Fibroblast of lung (primary cell): Measurements from ENCODE around the gene CHST13. TPM values are rescaled to one million over a fixed set of nuclear protein-coding genes. Genes with fewer than 3 reads are reported as not detected.

Experiments
- DNase-seq, 2 donors: peaks; one replicate each; pipeline versions ENCODE4 v3.0.0 to v3.0.0-alpha.2; 2010; ENCODE audit warnings: low read depth in 2 of 2
- H2AFZ ChIP-seq: 2 replicates; pipeline ENCODE4 v1.5.1; 2012; ENCODE audit warnings: low read length, control low read depth, inconsistent platforms
- H3K27ac ChIP-seq: 2 replicates; pipeline ENCODE4 v1.5.1; 2011; ENCODE audit warnings: low read length, control low read depth; ENCODE audit not compliant: insufficient read depth
- H3K27me3 ChIP-seq: 2 replicates; pipeline ENCODE4 v1.5.1; 2011; ENCODE audit warnings: mild to moderate bottlenecking, low read length; ENCODE audit not compliant: control insufficient read depth, insufficient read depth
- H3K36me3 ChIP-seq: 2 replicates; pipeline ENCODE4 v1.5.1; 2011; ENCODE audit warnings: low read length; ENCODE audit not compliant: control insufficient read depth, insufficient read depth
- H3K4me1 ChIP-seq: 2 replicates; pipeline ENCODE4 v1.5.1; 2011; ENCODE audit warnings: low read length; ENCODE audit not compliant: control insufficient read depth, insufficient read depth; ENCODE audit errors: extremely low read depth
- H3K4me2 ChIP-seq: 2 replicates; pipeline ENCODE4 v1.5.1; 2011; ENCODE audit warnings: low read length, control low read depth; ENCODE audit not compliant: insufficient read depth; ENCODE audit errors: extremely low read depth
- H3K4me3 ChIP-seq, 4 experiments: fragments of 200-600 bp in 1 of 4; sonication (generic) in 1 of 4; replicated peaks in 1 of 4; 2 replicates each; pipeline ENCODE4 v1.5.1; 2011 to 2016; ENCODE audit warnings: low read length in 4 of 4, low read depth in 3 of 4, mild to moderate bottlenecking in 3 of 4, control low read depth in 2 of 4, inconsistent platforms in 1 of 4, mixed read lengths in 1 of 4; ENCODE audit not compliant: insufficient read depth in 1 of 4; ENCODE audit errors: control extremely low read depth in 1 of 4
- H3K79me2 ChIP-seq: 2 replicates; pipeline ENCODE4 v1.5.1; 2012; ENCODE audit warnings: mild to moderate bottlenecking, low read length, inconsistent platforms; ENCODE audit not compliant: control insufficient read depth, insufficient read depth
- H3K9ac ChIP-seq: 2 replicates; pipeline ENCODE4 v1.5.1; 2011; ENCODE audit warnings: mild to moderate bottlenecking, low read length, control low read depth; ENCODE audit not compliant: insufficient read depth
- H3K9me3 ChIP-seq: 2 replicates; pipeline ENCODE4 v1.5.1; 2012; ENCODE audit warnings: low read depth, low read length; ENCODE audit not compliant: control insufficient read depth, insufficient read depth
- H4K20me1 ChIP-seq: 2 replicates; pipeline ENCODE4 v1.5.1; 2011; ENCODE audit warnings: low read length; ENCODE audit not compliant: control insufficient read depth, insufficient read depth; ENCODE audit errors: extremely low read depth
- EZH2 ChIP-seq: IDR thresholded peaks from 2 replicates; pipeline ENCODE4 v1.5.1; 2012; ENCODE audit warnings: low read length, control low read depth, mild to moderate bottlenecking; ENCODE audit errors: missing control alignments
- polyA plus RNA-seq, 2 donors: library from polyadenylated mRNA; depleted of rRNA in 1 of 2; stranded (reverse) in 1 of 2; unstranded in 1 of 2; fragments of >200 nt; gene quantifications; 2 replicates each; pipeline ENCODE4 v1.2.1, GENCODE V29; 2011 to 2012; ENCODE audit warnings: missing spikeins in 1 of 2
- total RNA-seq: library from RNA; depleted of rRNA; stranded (reverse); fragments of >200 nt; gene quantifications from 2 replicates; pipeline ENCODE4 v1.2.1, GENCODE V29; 2014
- TF ChIP-seq, protein P1 (sequence below), 2 donors: IDR thresholded peaks in 1 of 2; conservative IDR thresholded peaks in 1 of 2; 1 replicate in 1 of 2; 2 replicates in 1 of 2; pipeline ENCODE4 v1.5.1; 2011 to 2012; ENCODE audit warnings: low read length in 2 of 2, control low read depth in 1 of 2, inconsistent platforms in 1 of 2, low read depth in 1 of 2, mild to moderate bottlenecking in 1 of 2

The CHST13 gene
- total and polyA plus RNA-seq, 2 donors (not counting 1 experiment from before 2014, with no cell fraction given), result under 0.01 TPM; not detected in 1

DNA sequence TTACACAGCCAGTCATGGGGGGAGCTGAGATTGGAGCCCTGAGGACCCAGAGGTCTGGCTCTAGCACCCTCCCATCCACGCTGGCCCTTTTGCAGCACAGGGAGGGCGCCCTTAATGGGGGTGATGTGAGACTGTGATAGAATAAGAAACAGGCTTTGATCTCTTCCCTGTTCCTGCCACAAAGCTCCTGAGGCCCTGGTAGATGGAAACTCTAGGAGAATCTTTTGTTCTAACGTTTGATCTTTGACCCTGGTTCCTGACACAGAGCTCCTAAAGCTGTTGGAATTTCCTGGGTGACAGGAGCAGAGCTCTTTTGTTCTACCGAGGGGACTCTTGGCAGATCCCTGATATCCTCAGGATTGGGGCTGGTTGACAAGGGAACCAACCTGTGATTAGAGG, 5.2 kb upstream of the CHST13 start:
- H3K4me3 ChIP-seq, result no peak overlapping the region
- no peaks in the 10 kb centered on the region for H4K20me1 ChIP-seq
- no peaks in the 10 kb centered on the region for H3K4me1 ChIP-seq
- H3K79me2 ChIP-seq, result no peaks in the 10 kb centered on the region
- no peaks in the 10 kb centered on the region for H3K36me3 ChIP-seq
- H3K4me2 ChIP-seq, result no peak overlapping the region
- no peak overlapping the region for H2AFZ ChIP-seq
- H3K9me3 ChIP-seq, result no peaks in the 10 kb centered on the region
- no peak overlapping the region for H3K9ac ChIP-seq
- peaks cover 20% of the 10 kb centered on the region for H3K27me3 ChIP-seq
- DNase-seq, result no peak
- TF ChIP-seq EZH2, result no peak
- TF ChIP-seq, protein P1, sequence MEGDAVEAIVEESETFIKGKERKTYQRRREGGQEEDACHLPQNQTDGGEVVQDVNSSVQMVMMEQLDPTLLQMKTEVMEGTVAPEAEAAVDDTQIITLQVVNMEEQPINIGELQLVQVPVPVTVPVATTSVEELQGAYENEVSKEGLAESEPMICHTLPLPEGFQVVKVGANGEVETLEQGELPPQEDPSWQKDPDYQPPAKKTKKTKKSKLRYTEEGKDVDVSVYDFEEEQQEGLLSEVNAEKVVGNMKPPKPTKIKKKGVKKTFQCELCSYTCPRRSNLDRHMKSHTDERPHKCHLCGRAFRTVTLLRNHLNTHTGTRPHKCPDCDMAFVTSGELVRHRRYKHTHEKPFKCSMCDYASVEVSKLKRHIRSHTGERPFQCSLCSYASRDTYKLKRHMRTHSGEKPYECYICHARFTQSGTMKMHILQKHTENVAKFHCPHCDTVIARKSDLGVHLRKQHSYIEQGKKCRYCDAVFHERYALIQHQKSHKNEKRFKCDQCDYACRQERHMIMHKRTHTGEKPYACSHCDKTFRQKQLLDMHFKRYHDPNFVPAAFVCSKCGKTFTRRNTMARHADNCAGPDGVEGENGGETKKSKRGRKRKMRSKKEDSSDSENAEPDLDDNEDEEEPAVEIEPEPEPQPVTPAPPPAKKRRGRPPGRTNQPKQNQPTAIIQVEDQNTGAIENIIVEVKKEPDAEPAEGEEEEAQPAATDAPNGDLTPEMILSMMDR (conservative IDR thresholded peaks at IDR 0.05 in 1 of 2, IDR thresholded peaks at IDR 0.05 in 1 of 2; ENCODE audit: low read depth in 1 of 2, low read length in 2 of 2), result no peak
- no peak overlapping the region for H3K27ac ChIP-seq

DNA sequence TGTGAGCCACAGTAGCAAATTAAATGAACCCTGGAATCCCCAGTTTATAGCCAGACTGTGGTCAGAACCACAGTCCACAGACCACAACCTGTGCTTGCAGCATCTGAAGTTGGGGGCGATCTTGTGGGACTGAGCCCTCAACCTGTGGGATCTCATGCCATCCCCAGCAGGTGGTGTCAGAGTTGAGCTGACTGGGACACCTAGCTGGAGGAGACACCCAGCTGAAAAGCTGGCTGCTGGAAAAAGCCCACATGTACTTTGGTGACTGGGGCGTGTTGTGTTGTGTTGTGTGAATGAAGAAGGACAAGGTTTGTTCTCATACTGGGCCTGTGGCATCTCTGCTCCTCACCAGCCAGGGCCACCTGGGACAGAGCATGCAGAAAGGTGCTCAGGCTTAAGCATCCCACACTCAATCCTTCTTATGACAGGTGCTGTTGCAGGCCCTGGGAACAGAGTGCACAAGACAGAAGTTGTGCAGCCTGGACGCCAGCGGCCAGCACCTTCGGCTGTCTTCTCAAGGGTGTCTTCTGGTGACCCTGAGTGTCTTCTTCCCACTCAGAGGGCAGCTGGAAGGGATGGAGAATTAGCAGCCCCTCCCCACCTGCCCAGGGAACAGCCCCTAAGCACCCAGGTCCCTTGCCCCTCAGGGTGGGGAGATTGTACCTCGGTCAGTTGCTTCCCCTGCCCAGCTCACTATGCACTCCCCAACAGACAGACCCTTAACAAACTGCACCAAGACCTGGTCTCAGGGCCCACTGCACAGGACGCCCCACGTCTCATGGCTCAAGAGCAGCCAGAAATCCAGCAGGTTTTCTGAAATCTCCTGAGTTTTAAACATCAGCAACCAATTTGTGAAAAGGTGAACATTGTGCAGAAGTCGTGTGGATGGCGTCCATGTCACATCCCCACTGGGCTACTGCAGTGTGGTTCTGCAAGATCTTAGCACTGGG, 4.2 kb upstream of the CHST13 start:
- H3K36me3 ChIP-seq, result no peaks in the 10 kb centered on the region
- no peaks in the 10 kb centered on the region for H3K9me3 ChIP-seq
- DNase-seq, result no peak
- TF ChIP-seq EZH2, result no peak
- TF ChIP-seq, protein P1 (conservative IDR thresholded peaks at IDR 0.05 in 1 of 2, IDR thresholded peaks at IDR 0.05 in 1 of 2; ENCODE audit: low read depth in 1 of 2, low read length in 2 of 2), result no peak
- no peaks in the 10 kb centered on the region for H4K20me1 ChIP-seq
- no peaks in the 10 kb centered on the region for H3K4me1 ChIP-seq
- H2AFZ ChIP-seq, result no peak overlapping the region
- no peak overlapping the region for H3K9ac ChIP-seq
- no peak overlapping the region for H3K4me3 ChIP-seq
- H3K79me2 ChIP-seq, result no peaks in the 10 kb centered on the region
- H3K4me2 ChIP-seq, result no peak overlapping the region
- H3K27ac ChIP-seq, result no peak overlapping the region
- peaks cover 20% of the 10 kb centered on the region for H3K27me3 ChIP-seq

GRCh38 chr3:126521122-126521891, 2.6 kb upstream of the CHST13 start:
- H3K79me2 ChIP-seq, result no peaks in the 10 kb centered on the region
- H3K27me3 ChIP-seq, result peaks cover 20% of the 10 kb centered on the region
- H3K4me2 ChIP-seq, result no peak overlapping the region
- DNase-seq, result no peak
- no peak overlapping the region for H2AFZ ChIP-seq
- H3K4me1 ChIP-seq, result no peaks in the 10 kb centered on the region
- TF ChIP-seq, protein P1 (conservative IDR thresholded peaks at IDR 0.05 in 1 of 2, IDR thresholded peaks at IDR 0.05 in 1 of 2; ENCODE audit: low read depth in 1 of 2, low read length in 2 of 2), result no peak
- TF ChIP-seq EZH2, result no peak
- H3K4me3 ChIP-seq, result no peak overlapping the region
- H3K27ac ChIP-seq, result no peak overlapping the region
- H3K9ac ChIP-seq, result no peak overlapping the region
- H4K20me1 ChIP-seq, result no peaks in the 10 kb centered on the region
- H3K9me3 ChIP-seq, result no peaks in the 10 kb centered on the region
- H3K36me3 ChIP-seq, result no peaks in the 10 kb centered on the region
